Measurements from ENCODE around the gene HERC5. TPM values are rescaled to one million over a fixed set of nuclear protein-coding genes. Genes with fewer than 3 reads are reported as not detected.

Gene HERC5
- total RNA-seq, 1 experiment from 2014 or later = 7.2 TPM

DNA sequence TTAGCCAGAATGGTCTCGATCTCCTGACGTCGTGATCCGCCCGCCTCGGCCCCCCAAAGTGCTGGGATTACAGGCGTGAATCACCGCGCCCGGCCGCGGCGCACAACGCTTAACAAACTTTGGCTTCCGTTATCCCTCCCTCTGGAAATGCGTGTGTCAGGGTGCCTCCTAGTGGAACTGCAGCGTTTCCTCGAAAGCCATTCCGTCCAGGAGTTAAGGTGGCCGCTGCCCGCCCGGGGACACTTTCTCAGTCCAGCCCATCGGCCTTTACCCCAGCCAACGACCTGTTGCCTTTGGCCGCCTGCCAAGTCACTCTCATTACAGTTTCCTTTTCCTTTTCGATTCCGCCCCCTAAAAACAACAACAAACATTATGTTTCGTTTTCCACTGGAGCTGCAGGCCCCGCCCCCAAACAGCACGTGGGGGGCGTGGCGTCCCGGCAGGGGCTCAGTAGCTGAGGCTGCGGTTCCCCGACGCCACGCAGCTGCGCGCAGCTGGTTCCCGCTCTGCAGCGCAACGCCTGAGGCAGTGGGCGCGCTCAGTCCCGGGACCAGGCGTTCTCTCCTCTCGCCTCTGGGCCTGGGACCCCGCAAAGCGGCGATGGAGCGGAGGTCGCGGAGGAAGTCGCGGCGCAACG is at the start of gene HERC5 (continued):
- TF ChIP-seq ELF1 (IDR thresholded peaks at IDR 0.05; ENCODE audit: borderline replicate concordance, low read depth) = no peak
- no peak; the same call in 1 of the 2 replicates for TF ChIP-seq ZFX (IDR thresholded peaks at IDR 0.05)
- 0 out of 2 replicates have a peak, but pooled peaks have one; percentile 37 for TF ChIP-seq CEBPB (IDR thresholded peaks at IDR 0.05; ENCODE audit: low read depth)
- TF ChIP-seq TCF7L2 (IDR thresholded peaks at IDR 0.05; ENCODE audit: borderline replicate concordance, extremely low read depth, insufficient read depth, insufficient read length) = peak; percentile 16
- peak; percentile 82 for TF ChIP-seq RAD21 (IDR thresholded peaks at IDR 0.05; ENCODE audit: low read depth)
- TF ChIP-seq EGR1 (IDR thresholded peaks at IDR 0.05; ENCODE audit: low read depth) = 0 out of 2 replicates have a peak, but pooled peaks have one; percentile 29
- TF ChIP-seq CBX3 (IDR thresholded peaks at IDR 0.05; ENCODE audit: low read depth) = peak; percentile 93

- no peak overlapping the region for H3K9ac ChIP-seq (ENCODE audit: low read length)
- H3K27ac ChIP-seq (ENCODE audit: low read depth, low read length) = no peak overlapping the region
- no peak overlapping the region for H2AFZ ChIP-seq (ENCODE audit: low read depth, low read length, poor library complexity, severe bottlenecking)
- TF ChIP-seq RAD21 (IDR thresholded peaks at IDR 0.05; ENCODE audit: low read depth) = no peak
- no peak for TF ChIP-seq POLR2A (IDR thresholded peaks at IDR 0.05; ENCODE audit: borderline replicate concordance, extremely low read depth, insufficient read depth, insufficient read length)
- TF ChIP-seq TCF7L2 (IDR thresholded peaks at IDR 0.05; ENCODE audit: borderline replicate concordance, extremely low read depth, insufficient read depth, insufficient read length) = no peak
- TF ChIP-seq CBX3 (IDR thresholded peaks at IDR 0.05; ENCODE audit: low read depth) = no peak
- no peak for TF ChIP-seq ELF1 (IDR thresholded peaks at IDR 0.05; ENCODE audit: borderline replicate concordance, low read depth)
- TF ChIP-seq ATF3 (IDR thresholded peaks at IDR 0.05) = no peak
- no peak for TF ChIP-seq FOSL1 (IDR thresholded peaks at IDR 0.05; ENCODE audit: low read depth)
- TF ChIP-seq ZNF274 (IDR thresholded peaks at IDR 0.05; ENCODE audit: low read depth, low read length) = no peak
- TF ChIP-seq EGR1 (IDR thresholded peaks at IDR 0.05; ENCODE audit: low read depth) = no peak
- no peak for TF ChIP-seq CTCF (IDR thresholded peaks at IDR 0.05 in 2 of 3, conservative IDR thresholded peaks at IDR 0.05 in 1 of 3; ENCODE audit: borderline replicate concordance in 1 of 3, insufficient read depth in 1 of 3, low read depth in 2 of 3, low read length in 2 of 3)
- no peak for TF ChIP-seq SRF (IDR thresholded peaks at IDR 0.05; ENCODE audit: low read depth)
- no peak for TF ChIP-seq EZH2 (IDR thresholded peaks at IDR 0.05)
- TF ChIP-seq POLR2AphosphoS5 (IDR thresholded peaks at IDR 0.05; ENCODE audit: low read depth, low read length) = no peak
- TF ChIP-seq, protein P1, sequence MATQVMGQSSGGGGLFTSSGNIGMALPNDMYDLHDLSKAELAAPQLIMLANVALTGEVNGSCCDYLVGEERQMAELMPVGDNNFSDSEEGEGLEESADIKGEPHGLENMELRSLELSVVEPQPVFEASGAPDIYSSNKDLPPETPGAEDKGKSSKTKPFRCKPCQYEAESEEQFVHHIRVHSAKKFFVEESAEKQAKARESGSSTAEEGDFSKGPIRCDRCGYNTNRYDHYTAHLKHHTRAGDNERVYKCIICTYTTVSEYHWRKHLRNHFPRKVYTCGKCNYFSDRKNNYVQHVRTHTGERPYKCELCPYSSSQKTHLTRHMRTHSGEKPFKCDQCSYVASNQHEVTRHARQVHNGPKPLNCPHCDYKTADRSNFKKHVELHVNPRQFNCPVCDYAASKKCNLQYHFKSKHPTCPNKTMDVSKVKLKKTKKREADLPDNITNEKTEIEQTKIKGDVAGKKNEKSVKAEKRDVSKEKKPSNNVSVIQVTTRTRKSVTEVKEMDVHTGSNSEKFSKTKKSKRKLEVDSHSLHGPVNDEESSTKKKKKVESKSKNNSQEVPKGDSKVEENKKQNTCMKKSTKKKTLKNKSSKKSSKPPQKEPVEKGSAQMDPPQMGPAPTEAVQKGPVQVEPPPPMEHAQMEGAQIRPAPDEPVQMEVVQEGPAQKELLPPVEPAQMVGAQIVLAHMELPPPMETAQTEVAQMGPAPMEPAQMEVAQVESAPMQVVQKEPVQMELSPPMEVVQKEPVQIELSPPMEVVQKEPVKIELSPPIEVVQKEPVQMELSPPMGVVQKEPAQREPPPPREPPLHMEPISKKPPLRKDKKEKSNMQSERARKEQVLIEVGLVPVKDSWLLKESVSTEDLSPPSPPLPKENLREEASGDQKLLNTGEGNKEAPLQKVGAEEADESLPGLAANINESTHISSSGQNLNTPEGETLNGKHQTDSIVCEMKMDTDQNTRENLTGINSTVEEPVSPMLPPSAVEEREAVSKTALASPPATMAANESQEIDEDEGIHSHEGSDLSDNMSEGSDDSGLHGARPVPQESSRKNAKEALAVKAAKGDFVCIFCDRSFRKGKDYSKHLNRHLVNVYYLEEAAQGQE (IDR thresholded peaks at IDR 0.05; ENCODE audit: low read depth) = no peak
- TF ChIP-seq, protein P2, sequence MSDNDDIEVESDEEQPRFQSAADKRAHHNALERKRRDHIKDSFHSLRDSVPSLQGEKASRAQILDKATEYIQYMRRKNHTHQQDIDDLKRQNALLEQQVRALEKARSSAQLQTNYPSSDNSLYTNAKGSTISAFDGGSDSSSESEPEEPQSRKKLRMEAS (IDR thresholded peaks at IDR 0.05) = no peak
- no peak for TF ChIP-seq SP1 (IDR thresholded peaks at IDR 0.05; ENCODE audit: low read depth)
- TF ChIP-seq YY1 (IDR thresholded peaks at IDR 0.05; ENCODE audit: extremely low read depth, insufficient replicate concordance, low read depth, low read length) = no peak
- H3K4me3 ChIP-seq (replicated peaks in 1 of 2; ENCODE audit: low read depth in 1 of 2, low read length in 2 of 2) = no peak overlapping the region
- ChIA-PET RAD21 (ENCODE audit: low non-redundant PET in 1 of 2, low total read pairs in 2 of 2, uncharacterized antibody in 2 of 2, unreplicated experiment in 2 of 2) (no interaction called here), CTCF (no interaction called here), POLR2A (no interaction called here)
- H3K9me3 ChIP-seq (ENCODE audit: control insufficient read depth in 1 of 2, insufficient read depth in 1 of 2, low read depth in 1 of 2, low read length in 2 of 2) = no peaks in the 10 kb centered on the region
- DNase-seq (ENCODE audit: low read depth, low spot score) (no peak), ATAC-seq (no peak)
- no peaks in the 10 kb centered on the region for H3K9me2 ChIP-seq (ENCODE audit: insufficient read depth)
- intact Hi-C loops (cut with micrococcal nuclease) = no loop called here
- H3K4me2 ChIP-seq (ENCODE audit: low read length) = no peak overlapping the region
- no peaks in the 10 kb centered on the region for H3K4me1 ChIP-seq (ENCODE audit: control insufficient read depth in 1 of 2, insufficient read depth in 2 of 2, low read length in 2 of 2)
- H4K20me1 ChIP-seq (ENCODE audit: insufficient read depth) = no peaks in the 10 kb centered on the region
- BruUV-seq (replicated peaks) = no TSS peak
- no peaks in the 10 kb centered on the region for H3K27me3 ChIP-seq (ENCODE audit: insufficient read depth, low read length)
- H3K36me3 ChIP-seq (ENCODE audit: control insufficient read depth in 1 of 2, insufficient read depth in 2 of 2, low read length in 2 of 2) = no peaks in the 10 kb centered on the region
- no peaks in the 10 kb centered on the region for H3K79me2 ChIP-seq (ENCODE audit: insufficient read depth, low read length)
Observed at GRCh38 chr4:88409206-88409605, 47.7 kb upstream of the HERC5 start.
